Measurements from ENCODE around the gene CADPS.

CADPS gene

GRCh38 chr3:62708638-62709373, 166.4 kb downstream of the CADPS start:
- no peak for DNase-seq (ENCODE audit: low read depth)
- no peak for TF ChIP-seq CTCF (IDR thresholded peaks at IDR 0.05; ENCODE audit: low read depth, low read length, missing control alignments)
- in situ Hi-C loops (cut with HindIII; ENCODE audit: low sequenced_read_pairs), result no loop called here
- no peak overlapping the region for H3K4me3 ChIP-seq (ENCODE audit: low read depth, low read length)

GRCh38 chr3:62705721-62706120, 169.5 kb downstream of the CADPS start:
- H3K4me3 ChIP-seq (ENCODE audit: low read depth, low read length), result no peak overlapping the region
- no peak for DNase-seq (ENCODE audit: low read depth)
- TF ChIP-seq CTCF (IDR thresholded peaks at IDR 0.05; ENCODE audit: low read depth, low read length, missing control alignments), result no peak

GRCh38 chr3:62703451-62704167, 171.6 kb downstream of the CADPS start:
- TF ChIP-seq CTCF (IDR thresholded peaks at IDR 0.05; ENCODE audit: low read depth, low read length, missing control alignments), result no peak
- no peak overlapping the region for H3K4me3 ChIP-seq (ENCODE audit: low read depth, low read length)
- DNase-seq (ENCODE audit: low read depth), result no peak
- in situ Hi-C loops (cut with HindIII; ENCODE audit: low sequenced_read_pairs), result no loop called here

More at GRCh38 chr3:62705721-62706120, 169.5 kb downstream of the CADPS start:
- in situ Hi-C loops (cut with HindIII; ENCODE audit: low sequenced_read_pairs), result no loop called here

- TF ChIP-seq CTCF (IDR thresholded peaks at IDR 0.05; ENCODE audit: low read depth, low read length, missing control alignments), result no peak
- in situ Hi-C loops (cut with HindIII; ENCODE audit: low sequenced_read_pairs), result no loop called here
- DNase-seq (ENCODE audit: low read depth), result no peak
- no peak overlapping the region for H3K4me3 ChIP-seq (ENCODE audit: low read depth, low read length)
Measured at GRCh38 chr3:62700357-62700756, 174.9 kb downstream of the CADPS start.

GRCh38 chr3:62699728-62700127, 175.5 kb downstream of the CADPS start:
- no peak for DNase-seq (ENCODE audit: low read depth)
- H3K4me3 ChIP-seq (ENCODE audit: low read depth, low read length), result no peak overlapping the region
- in situ Hi-C loops (cut with HindIII; ENCODE audit: low sequenced_read_pairs), result no loop called here
- TF ChIP-seq CTCF (IDR thresholded peaks at IDR 0.05; ENCODE audit: low read depth, low read length, missing control alignments), result no peak

GRCh38 chr3:62696011-62696410, 179.2 kb downstream of the CADPS start:
- no peak for TF ChIP-seq CTCF (IDR thresholded peaks at IDR 0.05; ENCODE audit: low read depth, low read length, missing control alignments)
- DNase-seq (ENCODE audit: low read depth), result no peak
- H3K4me3 ChIP-seq (ENCODE audit: low read depth, low read length), result no peak overlapping the region
- in situ Hi-C loops (cut with HindIII; ENCODE audit: low sequenced_read_pairs), result no loop called here
